Suppressor macrophage (primary cell): Measurements from ENCODE around the gene SEC61A1.

ENCODE experiments used
- DNase-seq, 4 experiments: peaks; one replicate each; pipeline ENCODE4 v3.0.0-alpha.2; 2020 to 2022
- total RNA-seq, 17 experiments: gene quantifications; one replicate each; lab custom pipeline; 2026; ENCODE audit warnings: mixed read lengths in 6 of 17, inconsistent platforms in 3 of 17; lab: John Stamatoyannopoulos, UW

SEC61A1 gene
- total RNA-seq = 241 to 416 (median 360) reads per million in 17 experiments

DNA sequence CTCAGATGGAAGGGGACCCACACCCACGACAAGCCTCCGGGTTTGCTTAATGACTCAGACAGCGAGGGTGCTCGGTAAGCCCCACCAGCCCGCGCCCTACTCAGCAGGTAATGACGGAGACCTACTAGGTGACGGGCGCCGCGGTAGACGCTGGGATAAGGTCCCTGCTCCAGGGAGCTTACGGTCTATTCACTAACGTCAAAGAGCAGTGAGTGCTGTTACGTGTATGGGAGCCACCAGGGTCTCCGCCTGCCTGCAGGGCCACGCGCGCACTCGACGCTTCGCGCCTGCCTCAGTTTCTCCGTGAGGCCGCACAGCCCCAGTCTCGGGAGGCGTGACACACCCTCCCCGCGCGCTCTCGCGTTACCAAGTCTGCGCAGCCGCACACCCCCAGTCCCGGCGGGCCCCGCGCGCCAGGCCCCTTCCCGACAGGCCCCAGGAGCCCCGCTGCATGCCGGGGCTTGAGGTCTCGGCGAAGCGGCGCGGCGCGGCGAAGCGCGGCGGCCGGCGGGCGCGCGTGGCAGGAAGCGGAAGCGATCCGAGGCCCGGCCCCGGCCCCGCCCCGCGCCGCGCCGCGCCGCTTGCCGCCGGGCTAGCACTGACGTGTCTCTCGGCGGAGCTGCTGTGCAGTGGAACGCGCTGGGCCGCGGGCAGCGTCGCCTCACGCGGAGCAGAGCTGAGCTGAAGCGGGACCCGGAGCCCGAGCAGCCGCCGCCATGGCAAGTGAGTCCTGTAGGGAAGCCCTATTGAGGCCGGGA lies at the start of gene SEC61A1:
Gene SEC61A1 (plus strand): TSS at position 601 of the 758 bp plus-strand sequence. CDS start 116 bp downstream, at position 717.
- peak; percentile 97 to 99 (median 98) for DNase-seq

GRCh38 chr3:128004661-128005060 lies 47.6 kb upstream of the SEC61A1 start:
- DNase-seq = no peak

DNA sequence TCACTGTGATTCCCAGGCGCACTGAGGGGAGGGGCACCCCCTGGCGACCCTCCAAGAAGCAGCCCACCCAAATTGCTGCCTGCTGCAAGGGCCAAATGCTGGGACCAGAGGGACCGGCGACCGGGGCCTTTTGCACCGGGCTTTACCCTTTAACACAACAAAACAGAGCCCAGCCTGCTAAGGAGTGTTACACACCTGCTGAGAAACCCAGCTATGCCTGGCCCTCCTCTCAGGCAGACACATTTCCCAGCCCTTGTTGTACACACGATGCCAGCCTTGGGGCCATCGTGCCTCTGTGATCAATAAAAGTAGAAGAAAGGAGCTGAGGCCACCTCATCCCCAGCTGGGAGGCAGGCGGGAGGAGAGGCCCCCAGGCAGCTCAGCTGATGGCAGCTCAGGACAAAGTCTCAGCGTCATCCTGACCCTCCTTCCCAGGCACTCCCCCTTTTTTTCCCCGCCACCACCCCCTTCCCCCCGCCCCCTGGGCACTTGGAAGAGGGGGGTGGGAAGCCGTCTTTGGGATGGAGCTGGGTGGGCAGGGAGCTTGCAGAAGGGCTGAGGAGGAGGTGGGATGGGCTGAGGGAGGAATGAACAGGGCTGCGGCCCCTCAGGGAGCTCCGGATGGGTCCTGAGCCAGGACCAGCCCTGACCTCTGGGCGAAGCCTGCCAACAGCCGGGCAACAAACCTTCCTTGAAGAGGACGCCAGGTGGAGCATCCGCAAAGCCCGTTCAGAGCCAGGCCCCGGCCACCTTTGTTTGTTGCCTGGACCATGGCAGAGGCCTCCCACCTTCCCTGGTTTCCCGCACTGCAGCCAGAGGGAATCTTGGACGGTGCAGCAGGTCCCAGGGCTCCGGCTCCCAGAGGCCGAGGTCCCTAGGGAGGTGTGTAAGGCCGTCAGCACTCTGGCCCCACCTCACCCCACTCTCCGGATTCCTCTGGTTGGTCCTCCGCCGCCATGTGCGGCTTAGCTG lies 45.9 kb upstream of the SEC61A1 start:
- no peak for DNase-seq

DNA sequence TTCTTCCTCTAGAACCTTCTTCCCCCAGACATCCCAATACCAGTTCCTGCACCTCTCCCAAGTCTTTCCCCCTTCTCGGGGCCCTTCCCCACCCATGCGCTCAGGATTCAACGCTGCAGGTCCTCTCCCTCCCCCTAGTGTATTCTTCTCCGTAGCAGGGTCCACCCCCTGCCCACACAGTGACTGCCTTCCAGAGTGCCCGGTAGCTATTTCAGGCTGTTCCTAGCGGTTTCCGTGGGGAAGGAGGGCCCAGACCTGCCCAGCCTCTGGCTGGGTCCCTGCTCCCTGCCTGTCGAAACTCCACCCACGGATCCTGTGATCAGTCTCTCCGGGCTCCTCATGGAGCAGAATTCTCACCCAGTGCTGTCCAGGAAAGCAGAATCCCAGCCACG lies 45.2 kb upstream of the SEC61A1 start:
- peak in 1 of 4 experiments; percentile 10 for DNase-seq

- no peak for DNase-seq
Measured at GRCh38 chr3:128009952-128010846, 42.0 kb upstream of the SEC61A1 start.

DNA sequence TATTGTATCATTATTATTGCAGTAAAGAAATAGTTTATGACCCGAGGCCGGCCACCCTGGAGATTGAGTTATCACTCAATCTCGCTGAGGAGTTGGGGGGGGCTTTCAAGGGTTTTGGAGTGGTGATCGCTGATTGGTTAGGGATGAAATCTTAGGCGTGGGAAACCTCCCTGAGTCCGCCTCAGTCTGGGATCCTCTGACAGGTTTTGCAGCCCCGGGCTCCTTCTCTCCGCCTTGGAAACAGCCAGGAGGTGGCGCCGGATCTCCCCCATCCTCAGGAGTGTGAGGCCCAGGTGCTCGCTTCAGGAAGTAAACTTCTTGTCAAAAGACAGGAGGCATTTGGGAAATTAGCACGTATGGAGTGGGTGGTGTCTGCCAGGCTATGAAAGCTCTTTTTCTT lies 41.1 kb upstream of the SEC61A1 start:
- DNase-seq = peak in 1 of 4 experiments; percentile 30

- DNase-seq = no peak
Measured at GRCh38 chr3:128012050-128012449, 40.2 kb upstream of the SEC61A1 start.

- DNase-seq = no peak
Measured at GRCh38 chr3:128014548-128014947, 37.7 kb upstream of the SEC61A1 start.

- no peak for DNase-seq
Measured at GRCh38 chr3:128016502-128016901, 35.7 kb upstream of the SEC61A1 start.

- no peak for DNase-seq
Measured at GRCh38 chr3:128021768-128022372, 30.4 kb upstream of the SEC61A1 start.

DNA sequence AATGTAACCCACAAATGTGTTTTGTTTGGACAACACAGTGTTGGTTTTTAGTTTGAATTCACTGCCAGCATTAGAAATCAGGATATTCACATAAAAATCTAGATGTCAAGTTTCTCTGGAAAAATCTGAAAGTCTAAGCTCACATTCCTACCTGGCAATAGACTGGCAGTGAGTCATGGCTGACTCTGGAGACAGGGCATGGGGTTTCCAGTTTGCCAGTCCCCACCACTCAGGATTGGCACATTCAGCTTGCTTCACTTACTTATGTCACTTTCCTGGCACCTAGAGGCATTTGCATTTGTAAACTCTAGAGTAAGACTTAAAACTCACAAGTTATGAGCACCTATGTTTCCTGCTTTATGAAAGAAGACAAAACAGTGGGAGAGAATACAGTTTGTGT lies 19.1 kb upstream of the SEC61A1 start:
- DNase-seq = no peak

- DNase-seq = no peak
Measured at GRCh38 chr3:128036119-128036518, 16.1 kb upstream of the SEC61A1 start.

DNA sequence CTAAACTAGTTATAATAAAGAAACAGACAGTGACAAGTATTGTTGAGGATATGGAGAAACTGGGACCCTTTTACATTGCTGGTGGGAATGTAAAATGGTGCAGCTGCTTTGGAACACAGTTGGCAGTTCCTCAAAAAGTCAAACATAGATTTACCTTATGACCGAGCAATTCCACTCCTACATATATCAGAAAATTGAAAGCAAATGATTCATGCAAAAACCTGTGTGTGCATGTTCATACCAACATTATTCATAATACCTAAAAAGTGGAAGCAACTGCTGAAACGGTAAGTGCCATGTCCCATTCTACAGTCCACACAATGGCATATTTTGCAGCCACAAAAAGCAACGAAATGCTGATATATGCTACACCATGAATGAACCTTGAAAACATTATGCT lies 12.2 kb upstream of the SEC61A1 start:
- no peak for DNase-seq

- DNase-seq = no peak
Measured at GRCh38 chr3:128040660-128041059, 11.6 kb upstream of the SEC61A1 start.

GRCh38 chr3:128041344-128041743 lies 10.9 kb upstream of the SEC61A1 start:
- no peak for DNase-seq

GRCh38 chr3:128050597-128050996 lies 1.6 kb upstream of the SEC61A1 start:
- no peak for DNase-seq

DNA sequence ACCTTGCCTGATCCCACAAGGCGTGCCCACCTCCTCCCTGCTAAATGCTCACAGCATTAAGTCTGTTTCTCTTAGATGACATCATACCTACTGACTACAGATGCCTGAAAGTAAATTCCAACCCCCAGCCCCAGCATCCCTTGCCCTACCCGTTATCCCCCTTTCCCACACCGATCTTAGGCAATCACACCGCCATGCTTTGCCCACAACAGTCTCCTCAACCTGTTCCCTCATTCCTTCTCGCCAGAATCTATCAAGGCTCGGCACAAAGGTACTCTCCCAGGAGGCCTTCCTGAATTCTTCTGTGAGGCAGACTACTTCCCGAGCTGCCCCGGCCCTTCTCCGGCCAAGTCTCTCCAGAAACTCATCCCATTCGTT lies 789 bp upstream of the SEC61A1 start:
- no peak for DNase-seq

DNA sequence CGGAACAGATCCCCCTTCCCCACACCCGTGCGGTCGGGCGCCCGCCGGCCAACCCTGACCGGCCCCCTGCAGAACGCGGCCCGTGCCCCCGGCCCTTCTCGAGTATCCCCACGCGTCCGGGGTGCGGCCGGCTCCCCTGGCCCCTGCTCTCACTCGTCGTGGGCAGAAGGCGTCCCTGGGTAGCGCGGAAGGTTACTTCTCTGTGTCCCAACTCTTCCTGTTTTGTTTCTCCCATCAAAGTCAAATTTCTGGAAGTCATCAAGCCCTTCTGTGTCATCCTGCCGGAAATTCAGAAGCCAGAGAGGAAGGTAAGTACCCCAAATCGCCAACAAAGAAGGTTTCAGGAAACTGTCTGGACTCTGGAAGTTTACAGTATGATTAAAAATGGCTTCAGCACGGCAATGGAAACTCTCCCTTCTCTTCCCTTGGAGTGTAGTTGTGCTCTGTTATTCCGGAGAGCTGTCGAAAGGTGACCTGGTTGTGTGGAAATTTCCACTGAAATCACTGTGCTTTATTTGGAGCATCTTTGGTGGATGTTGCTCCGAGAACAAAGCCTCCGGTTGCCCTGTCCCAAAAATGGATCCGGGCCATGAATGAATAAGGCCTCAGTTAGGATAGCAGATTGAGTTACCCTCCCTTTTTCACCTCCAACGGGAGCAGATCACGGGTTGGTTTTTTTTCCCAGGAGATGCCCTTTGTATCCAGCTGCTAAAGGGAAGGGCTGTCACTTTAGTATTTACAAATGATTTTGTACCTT lies 536 bp downstream of the SEC61A1 start:
- DNase-seq = peak; percentile 26 to 67 (median 54)

- DNase-seq = no peak
Measured at GRCh38 chr3:128053614-128054013, 1.4 kb downstream of the SEC61A1 start.

DNA sequence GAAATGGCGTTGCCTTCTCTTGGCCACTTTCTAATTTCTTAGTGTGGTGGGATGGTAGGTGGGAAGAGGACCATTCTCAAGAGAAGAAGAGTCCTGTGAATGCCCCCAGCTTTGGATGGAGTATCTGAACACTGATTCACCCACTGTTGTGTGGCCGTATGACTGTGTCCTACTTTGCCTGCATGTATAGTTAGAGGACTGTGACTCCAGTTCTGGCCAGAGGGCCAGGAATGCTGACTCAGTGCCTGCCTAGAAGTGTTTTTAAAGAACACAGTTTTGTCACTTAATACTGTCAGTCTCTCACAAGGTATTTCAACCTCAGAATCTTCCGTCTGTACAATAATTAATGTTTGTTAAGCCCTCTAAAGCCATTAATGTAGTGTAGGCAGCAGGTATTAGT lies 2.1 kb downstream of the SEC61A1 start:
- peak in 2 of 4 experiments; percentile 17 to 19 for DNase-seq

DNA sequence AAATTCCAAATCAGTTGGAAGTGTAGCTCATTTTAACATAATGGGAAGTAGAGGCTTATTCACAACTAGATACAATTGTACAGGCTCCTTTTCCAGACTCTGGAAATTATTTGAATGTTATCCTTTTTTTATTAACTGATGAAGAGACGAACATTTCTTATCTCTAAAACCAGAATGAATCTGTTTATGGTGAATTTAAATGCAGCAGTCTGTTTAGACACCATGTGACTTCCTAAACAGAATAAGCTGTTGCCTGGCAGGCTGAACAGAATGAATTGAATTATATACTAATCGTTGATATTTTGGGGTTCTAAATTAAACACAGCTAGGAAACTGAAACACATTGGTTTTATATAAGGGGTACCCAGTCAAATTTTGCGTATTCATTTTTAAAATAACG lies 4.0 kb downstream of the SEC61A1 start:
- no peak for DNase-seq
